HG02610 (cell line): ENCODE measurements around the gene DSC2.
"Not testable (repeated sequence)": the region's sequence is repeated elsewhere in the genome, so short reads cannot be mapped to it uniquely, and the experiment has no call there.

Experiments
- ATAC-seq: cut with Tn5 transposase; IDR thresholded peaks from one replicate; pipeline ENCODE4 v1.9.1; 2021; ENCODE audit warnings: mild to moderate bottlenecking, moderate library complexity; ENCODE audit not compliant: unreplicated experiment

DSC2 gene

DNA sequence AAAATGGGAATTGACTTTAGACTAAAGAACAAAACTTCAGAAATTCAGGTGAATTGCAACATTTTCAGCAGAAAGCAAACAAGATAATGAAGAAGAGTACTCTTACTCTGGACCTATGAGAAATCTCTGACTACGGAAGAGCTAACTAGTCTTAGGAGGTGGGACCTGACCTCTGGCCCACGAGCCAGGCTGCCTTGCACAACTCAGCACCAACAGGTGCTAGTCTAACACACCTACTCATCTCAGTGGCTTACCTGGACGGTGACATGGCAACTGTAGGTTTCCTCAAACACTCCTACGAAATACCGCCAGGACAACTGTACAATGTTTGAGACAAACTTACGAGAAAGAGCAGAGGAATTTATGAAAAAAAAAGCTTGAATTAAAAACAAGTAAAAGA, 56.6 kb downstream of the DSC2 start:
- ATAC-seq = no peak

DNA sequence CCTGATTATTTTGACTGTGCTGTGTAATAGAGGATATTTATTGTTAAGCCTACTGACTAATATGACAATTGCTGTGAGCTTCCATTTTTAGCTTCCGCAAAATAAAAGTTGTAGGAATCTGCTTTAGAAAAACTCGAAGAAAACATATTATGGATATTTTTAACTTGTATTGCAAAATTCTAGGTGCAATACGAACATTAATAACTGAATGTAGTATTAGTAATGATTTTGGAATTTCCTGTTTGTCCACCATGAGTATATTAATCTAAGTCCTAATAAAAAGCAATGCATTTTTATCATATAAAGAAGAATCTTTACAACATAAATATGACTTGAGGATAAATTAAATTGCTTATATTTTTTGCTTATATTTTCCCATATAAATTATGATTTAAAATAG, 57.3 kb downstream of the DSC2 start:
- no peak for ATAC-seq

DNA sequence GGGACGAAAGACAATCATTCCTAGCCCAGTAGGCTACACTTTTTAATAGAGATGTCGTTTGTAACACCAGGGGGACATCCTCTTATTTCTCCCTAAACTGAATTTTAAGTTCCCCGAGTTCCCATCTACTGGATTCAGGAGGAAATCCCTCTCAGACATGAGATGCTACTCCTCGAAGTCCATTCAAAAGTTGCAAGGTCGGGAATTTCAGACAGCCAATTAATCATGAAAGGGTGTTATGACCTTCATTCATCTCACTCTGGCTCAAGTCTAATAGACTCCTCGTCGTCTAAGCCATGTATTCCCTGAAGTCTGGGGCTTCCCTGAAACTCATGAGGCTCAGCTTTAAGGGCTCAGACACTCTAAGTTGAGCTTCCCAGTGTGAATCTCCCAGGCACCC, 58.5 kb downstream of the DSC2 start:
- ATAC-seq = no peak

DNA sequence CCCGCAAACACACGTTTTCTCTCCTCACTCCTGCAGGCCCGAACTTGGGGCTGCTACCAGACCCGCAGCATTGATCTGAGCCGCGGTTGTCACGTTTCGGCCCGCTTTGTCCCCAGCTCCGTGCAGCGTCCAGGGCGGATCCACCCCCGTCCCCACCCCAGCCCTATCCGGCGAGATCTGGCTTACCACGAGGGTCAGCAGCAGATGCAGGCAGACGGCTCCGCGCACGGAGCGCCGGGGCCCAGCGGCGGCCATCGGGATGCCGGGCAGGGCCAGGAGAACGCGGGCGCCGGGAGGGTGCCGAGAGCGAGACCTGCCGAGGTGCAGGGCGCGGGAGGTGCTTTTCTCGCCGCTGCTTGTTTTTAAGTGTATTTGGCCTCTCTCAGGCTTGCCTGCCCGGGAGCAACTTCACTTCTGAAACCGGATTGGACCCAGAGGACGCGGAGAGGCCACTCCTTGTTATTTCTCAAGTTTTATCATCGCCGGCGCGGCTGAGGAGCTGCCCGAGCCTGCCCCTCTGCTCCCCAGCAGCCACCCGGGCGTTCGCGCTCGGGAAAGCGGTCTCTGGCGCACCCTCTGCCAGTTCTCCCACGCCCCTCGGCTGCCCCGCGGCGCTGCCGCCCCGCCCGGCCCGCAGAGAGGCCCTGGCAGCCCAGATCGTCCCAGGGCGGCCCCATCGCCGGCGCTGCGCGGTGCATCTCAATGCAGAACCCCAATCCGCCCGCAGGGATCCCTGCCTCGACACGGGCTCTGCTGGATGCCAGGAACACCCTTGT, 59.6 kb downstream of the DSC2 start, which contains the start of gene DSC3:
Gene DSC3 (minus strand): TSS at position 337 of the 776 bp plus-strand sequence. CDS start 82 bp downstream, at position 255.
- ATAC-seq = peak; percentile 28

DNA sequence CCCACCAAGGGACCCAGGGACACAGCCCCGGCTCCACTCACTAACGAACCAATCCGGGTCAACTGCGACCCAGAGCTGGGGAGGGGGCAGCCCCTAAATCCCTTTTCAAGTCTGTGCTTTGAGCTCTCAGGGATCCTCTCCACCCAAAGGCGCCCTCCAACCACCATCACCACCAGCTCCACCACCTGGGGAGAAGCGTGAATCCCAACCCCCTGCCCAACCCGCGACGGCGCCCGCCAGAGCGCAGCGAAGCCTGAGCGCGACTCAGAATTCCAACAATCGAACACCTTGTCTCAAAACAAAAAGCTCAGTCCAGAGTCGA, 60.2 kb downstream of the DSC2 start:
- peak; percentile 27 for ATAC-seq

DNA sequence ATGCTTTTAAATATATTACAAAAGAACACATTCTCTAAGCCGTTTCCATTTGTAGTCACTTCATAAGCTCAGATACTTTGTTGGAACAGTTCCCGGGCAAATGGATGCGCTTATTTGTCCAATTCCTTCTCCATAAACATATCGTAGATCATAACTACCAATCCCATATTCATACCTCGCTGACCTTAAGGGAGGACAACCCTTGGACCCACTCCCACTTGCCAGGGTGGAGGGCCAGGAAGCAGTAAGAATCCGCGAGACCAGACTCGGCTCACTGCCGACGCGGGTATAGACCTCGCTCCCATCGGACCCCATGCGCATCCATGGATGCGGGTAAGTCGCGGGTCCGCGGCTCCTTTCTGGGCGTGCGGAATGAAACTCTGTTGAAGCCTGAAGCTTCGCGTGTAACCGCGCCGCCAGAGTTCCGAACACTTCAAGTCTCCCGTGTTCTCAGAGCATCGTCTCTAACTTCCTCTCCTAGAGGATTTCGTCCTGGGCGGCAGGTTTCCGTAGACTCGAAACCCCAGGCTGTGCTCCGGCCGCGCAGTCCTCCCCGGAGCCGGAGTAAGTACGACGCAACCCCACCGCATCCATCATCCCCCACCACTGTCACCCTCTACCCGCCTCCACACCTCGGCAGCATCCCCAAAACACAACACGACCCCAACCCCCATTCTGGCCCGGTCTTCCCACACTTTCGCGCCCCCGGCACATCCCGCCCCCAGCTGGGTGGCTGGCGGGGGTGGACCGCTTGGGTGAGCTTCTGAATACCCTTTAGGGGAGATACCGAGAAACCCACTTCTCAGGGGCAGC, 60.7 kb downstream of the DSC2 start:
- peak; percentile 14 for ATAC-seq

DNA sequence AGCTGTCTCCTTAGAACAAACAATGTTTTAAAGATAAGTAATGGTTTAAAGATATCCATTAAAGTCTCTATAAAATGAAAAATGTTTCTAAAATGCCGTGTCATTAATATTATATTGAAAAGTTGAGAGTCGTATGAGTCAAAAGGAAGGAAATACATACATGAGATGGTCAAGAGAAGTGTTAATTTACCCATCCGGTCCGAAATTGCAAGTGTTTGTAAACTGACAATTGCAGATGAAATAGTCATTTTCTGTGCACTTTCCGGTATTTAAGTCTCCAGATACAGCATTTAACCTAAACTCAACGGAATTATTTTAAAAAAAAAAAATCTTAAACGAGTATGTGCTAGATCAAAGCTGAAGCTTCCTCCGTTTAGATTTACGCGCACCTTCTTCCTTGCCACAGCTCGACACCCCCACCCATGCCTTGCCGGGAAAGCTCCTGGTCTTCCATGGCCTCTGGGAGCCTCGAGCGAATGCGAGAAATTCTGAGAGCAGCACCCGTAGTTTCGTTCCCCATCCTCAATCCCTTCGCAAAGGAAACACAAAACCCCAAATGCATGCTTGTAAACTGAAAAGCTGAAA, 61.4 kb downstream of the DSC2 start:
- ATAC-seq = no peak

DNA sequence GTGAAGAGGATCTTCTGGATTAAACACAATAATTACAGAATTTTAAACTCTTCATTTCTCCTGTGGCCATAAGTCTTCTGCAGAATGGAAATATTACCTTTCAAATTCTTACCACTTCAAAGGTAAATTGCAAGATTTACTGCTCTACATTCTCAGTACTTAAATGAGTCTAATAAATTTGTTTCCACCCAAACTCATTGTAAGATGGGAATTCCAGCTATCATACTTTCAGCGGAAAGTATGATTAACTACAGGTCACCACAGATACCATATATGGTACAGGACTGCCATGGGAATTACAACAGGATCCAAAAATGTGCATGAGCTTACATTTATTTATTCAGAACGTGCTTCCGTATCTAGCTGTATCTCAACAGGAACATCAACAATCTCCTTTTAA, 62.8 kb downstream of the DSC2 start:
- ATAC-seq = peak; percentile 32

DNA sequence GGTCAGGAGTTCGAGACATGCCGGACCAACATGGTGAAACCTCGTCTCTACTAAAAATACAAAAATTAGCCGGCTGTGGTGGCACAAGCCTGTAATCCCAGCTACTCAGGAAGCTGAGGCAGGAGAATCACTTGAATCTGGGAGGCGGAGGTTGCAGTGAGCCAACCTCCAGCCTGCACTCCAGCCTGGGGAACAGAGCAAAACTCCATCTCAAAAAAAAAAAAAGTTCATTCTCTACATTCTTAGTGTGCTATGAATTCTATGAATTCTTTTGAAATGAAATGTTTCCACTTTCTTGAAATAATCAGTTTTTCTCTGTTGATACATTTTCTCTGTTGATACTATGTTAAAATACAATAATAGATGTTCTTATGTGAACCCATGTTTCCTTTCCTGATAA, 64.5 kb downstream of the DSC2 start:
- ATAC-seq = not testable (repeated sequence)

DNA sequence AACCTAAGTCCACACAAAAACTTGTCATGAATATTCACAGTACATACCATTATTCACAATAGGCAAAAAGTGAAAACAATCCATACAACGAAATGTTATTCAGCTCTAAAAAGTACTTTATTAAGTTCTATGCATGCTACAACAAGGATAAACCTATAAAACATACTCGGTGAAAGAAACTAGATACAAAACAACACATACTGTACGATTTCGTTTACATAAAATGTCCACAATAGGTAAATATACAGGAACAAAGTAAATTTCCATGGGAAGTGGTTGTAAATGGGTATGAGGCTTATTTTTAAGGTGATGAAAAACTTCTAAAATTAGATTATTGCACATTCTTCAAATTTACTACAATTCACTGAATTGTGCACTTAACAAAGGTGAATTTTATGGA, 67.7 kb downstream of the DSC2 start:
- ATAC-seq = no peak

DNA sequence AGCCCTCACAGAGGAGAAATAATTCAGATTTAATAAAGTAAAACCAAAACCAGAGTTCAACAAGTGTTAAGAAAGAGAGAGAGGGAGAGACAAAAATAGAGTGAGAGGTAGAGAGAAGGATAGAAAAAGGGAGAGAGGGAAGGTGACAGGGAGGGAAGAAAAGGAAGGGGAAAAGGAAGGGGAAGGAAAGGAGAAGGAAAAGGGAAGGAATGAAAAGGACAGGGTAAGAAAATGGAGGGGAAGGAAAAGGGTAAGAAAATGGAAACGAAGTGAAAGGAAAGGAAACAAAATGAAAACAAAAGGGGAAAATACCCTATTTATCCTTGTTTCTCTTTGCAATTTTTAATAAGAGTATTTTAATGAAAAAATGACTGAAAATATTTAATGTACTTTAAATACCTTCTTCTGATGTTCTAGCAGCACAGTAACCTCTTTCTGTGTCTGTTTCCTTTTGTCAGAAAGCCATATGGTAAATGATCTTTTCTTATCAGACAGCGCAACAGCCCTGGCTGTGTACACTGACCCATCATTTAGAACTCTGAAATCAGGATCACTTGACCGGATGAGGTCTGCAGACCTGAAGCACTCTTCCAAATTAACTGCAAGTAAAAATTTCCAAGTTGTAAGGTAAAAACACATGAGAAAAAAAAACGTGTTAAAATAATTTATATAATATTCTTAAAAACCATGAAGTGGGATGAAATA, 71.5 kb downstream of the DSC2 start:
- no peak for ATAC-seq

DNA sequence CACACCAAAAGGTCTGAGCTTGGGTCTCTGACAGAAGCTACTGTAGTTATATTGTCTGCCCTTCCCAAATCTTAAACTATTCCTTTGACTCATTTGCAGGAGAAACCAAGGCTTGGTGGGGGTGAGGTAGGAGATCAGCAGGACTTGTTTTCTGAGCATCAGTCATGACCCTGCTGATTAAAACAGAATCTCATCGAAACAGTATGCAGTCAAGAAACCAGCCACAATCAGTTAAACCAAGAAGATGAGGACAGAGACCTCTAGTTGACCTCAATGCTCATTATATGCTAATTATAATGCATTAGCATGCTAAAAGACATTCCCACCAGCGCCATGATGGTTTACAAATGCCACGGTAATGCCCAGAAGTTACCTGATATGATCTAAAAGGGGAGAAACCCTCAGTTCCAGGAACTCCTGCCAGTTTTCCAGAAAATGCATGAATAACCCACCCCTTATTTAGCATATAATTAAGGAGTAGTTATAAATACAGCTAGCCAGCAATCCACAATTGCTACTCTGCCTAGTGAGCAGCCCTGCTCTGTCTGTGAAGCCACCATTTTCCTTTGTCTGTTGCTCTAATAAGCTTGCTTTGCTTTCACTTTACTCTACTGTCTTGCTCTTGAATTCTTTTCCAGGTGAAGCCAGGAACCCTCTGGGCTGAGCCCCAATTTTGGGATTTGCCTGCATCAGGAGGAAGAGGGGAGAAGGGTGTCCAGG, 86.3 kb downstream of the DSC2 start:
- ATAC-seq = no peak

DNA sequence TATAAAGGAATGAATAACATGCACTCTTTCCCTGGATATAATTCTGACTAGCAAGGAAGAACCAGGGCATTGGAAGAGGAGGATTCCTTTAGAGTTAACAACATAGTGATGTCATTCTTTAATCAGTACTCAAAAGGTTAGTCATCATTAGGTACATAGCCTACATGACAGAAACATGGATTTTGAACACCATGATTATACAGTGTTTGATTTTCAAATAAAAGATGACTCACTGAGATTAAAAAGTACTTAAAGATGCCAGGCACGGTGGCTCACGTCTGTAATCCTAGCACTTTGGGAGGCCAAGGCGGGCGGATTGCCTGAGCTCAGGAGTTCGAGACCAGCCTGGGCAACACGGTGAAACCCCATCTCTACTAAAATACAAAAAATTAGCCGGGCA, 90.8 kb downstream of the DSC2 start:
- ATAC-seq = not testable (repeated sequence)

DNA sequence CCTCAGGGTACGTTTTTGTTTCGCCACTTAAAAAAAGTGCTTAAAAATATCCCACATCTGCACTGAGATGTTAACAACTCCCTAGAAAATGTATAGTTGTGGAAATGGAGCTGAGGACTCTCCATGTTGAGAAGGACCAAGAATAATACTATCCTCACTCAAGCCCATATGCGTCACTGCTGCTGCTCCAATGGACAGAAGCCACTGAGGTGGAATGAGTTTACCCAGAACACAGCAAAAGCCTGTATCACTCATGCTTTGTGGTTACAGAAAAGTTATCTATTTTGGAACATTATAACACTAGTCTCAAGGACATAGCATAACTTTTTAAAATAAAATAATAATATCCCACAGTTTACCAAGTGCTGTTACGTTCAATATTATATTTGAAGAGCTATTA, 91.6 kb downstream of the DSC2 start:
- no peak for ATAC-seq
